ENCODE data around the gene GFOD1. TPM values are rescaled to one million over a fixed set of nuclear protein-coding genes. Genes with fewer than 3 reads are reported as not detected.

Gene GFOD1
- total and polyA plus RNA-seq, 10 of the 15 experiments (the other 5 are each of a cell fraction or from before 2014, with no cell fraction given), result 6.5 to 41.4 (median 16.0) TPM

DNA sequence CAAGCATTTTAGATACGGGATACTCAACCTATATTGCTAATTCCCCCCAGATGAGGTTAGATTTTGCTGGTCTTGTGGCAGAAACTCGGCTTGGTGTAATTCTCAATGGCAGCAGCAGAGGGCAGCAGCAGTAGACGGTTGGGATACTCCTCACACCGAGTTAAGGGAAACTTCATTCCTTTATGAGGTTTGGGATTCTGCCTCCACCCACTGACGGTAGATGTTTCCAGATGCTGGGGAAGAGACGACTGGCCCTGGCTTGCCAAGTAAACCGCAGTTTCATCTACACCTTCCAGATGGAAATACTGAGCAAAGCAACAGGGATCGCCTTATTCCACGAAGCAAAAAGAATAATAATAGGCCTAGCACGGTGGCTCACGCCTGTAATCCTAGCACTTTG is 150.8 kb downstream of the GFOD1 start (continued):
- TF ChIP-seq HDAC6 (IDR thresholded peaks at IDR 0.05; ENCODE audit: unreplicated experiment) (no peak), FOS (IDR thresholded peaks at IDR 0.05; ENCODE audit: borderline replicate concordance, extremely low read depth, insufficient read length) (no peak), KAT2A (conservative IDR thresholded peaks at IDR 0.05; ENCODE audit: control insufficient read depth, low read depth, low read length) (no peak), BACH1 (IDR thresholded peaks at IDR 0.05; ENCODE audit: borderline replicate concordance) (no peak), TBL1XR1 (IDR thresholded peaks at IDR 0.05; ENCODE audit: low read depth, low read length) (no peak), ZNF384 (IDR thresholded peaks at IDR 0.05; ENCODE audit: borderline replicate concordance, low read depth, low read length) (no peak), TCF3 (IDR thresholded peaks at IDR 0.05; ENCODE audit: borderline replicate concordance, insufficient read depth, low read depth, low read length) (no peak), EGR1 (IDR thresholded peaks at IDR 0.05; ENCODE audit: borderline replicate concordance in 1 of 2, low read depth in 2 of 2, low read length in 2 of 2) (no peak), BCL11A (IDR thresholded peaks at IDR 0.05; ENCODE audit: low read depth, low read length) (no peak), ZSCAN29 (IDR thresholded peaks at IDR 0.05) (no peak), SUZ12 (IDR thresholded peaks at IDR 0.05; ENCODE audit: unreplicated experiment) (no peak), ZNF24 (IDR thresholded peaks at IDR 0.05) (0 out of 2 replicates have a peak, but pooled peaks have one; percentile 35), IRF4 (IDR thresholded peaks at IDR 0.05; ENCODE audit: low read depth, low read length) (no peak)
- TF ChIP-seq, protein P1, sequence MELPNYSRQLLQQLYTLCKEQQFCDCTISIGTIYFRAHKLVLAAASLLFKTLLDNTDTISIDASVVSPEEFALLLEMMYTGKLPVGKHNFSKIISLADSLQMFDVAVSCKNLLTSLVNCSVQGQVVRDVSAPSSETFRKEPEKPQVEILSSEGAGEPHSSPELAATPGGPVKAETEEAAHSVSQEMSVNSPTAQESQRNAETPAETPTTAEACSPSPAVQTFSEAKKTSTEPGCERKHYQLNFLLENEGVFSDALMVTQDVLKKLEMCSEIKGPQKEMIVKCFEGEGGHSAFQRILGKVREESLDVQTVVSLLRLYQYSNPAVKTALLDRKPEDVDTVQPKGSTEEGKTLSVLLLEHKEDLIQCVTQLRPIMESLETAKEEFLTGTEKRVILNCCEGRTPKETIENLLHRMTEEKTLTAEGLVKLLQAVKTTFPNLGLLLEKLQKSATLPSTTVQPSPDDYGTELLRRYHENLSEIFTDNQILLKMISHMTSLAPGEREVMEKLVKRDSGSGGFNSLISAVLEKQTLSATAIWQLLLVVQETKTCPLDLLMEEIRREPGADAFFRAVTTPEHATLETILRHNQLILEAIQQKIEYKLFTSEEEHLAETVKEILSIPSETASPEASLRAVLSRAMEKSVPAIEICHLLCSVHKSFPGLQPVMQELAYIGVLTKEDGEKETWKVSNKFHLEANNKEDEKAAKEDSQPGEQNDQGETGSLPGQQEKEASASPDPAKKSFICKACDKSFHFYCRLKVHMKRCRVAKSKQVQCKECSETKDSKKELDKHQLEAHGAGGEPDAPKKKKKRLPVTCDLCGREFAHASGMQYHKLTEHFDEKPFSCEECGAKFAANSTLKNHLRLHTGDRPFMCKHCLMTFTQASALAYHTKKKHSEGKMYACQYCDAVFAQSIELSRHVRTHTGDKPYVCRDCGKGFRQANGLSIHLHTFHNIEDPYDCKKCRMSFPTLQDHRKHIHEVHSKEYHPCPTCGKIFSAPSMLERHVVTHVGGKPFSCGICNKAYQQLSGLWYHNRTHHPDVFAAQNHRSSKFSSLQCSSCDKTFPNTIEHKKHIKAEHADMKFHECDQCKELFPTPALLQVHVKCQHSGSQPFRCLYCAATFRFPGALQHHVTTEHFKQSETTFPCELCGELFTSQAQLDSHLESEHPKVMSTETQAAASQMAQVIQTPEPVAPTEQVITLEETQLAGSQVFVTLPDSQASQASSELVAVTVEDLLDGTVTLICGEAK (IDR thresholded peaks at IDR 0.05; ENCODE audit: borderline replicate concordance), result no peak
- TF ChIP-seq, protein P2, sequence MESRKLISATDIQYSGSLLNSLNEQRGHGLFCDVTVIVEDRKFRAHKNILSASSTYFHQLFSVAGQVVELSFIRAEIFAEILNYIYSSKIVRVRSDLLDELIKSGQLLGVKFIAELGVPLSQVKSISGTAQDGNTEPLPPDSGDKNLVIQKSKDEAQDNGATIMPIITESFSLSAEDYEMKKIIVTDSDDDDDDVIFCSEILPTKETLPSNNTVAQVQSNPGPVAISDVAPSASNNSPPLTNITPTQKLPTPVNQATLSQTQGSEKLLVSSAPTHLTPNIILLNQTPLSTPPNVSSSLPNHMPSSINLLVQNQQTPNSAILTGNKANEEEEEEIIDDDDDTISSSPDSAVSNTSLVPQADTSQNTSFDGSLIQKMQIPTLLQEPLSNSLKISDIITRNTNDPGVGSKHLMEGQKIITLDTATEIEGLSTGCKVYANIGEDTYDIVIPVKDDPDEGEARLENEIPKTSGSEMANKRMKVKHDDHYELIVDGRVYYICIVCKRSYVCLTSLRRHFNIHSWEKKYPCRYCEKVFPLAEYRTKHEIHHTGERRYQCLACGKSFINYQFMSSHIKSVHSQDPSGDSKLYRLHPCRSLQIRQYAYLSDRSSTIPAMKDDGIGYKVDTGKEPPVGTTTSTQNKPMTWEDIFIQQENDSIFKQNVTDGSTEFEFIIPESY (IDR thresholded peaks at IDR 0.05), result no peak
- TF ChIP-seq, protein P3, sequence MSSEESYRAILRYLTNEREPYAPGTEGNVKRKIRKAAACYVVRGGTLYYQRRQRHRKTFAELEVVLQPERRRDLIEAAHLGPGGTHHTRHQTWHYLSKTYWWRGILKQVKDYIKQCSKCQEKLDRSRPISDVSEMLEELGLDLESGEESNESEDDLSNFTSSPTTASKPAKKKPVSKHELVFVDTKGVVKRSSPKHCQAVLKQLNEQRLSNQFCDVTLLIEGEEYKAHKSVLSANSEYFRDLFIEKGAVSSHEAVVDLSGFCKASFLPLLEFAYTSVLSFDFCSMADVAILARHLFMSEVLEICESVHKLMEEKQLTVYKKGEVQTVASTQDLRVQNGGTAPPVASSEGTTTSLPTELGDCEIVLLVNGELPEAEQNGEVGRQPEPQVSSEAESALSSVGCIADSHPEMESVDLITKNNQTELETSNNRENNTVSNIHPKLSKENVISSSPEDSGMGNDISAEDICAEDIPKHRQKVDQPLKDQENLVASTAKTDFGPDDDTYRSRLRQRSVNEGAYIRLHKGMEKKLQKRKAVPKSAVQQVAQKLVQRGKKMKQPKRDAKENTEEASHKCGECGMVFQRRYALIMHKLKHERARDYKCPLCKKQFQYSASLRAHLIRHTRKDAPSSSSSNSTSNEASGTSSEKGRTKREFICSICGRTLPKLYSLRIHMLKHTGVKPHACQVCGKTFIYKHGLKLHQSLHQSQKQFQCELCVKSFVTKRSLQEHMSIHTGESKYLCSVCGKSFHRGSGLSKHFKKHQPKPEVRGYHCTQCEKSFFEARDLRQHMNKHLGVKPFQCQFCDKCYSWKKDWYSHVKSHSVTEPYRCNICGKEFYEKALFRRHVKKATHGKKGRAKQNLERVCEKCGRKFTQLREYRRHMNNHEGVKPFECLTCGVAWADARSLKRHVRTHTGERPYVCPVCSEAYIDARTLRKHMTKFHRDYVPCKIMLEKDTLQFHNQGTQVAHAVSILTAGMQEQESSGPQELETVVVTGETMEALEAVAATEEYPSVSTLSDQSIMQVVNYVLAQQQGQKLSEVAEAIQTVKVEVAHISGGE (CRISPR knock-in tag; IDR thresholded peaks at IDR 0.05), result no peak
- TF ChIP-seq, protein P4, sequence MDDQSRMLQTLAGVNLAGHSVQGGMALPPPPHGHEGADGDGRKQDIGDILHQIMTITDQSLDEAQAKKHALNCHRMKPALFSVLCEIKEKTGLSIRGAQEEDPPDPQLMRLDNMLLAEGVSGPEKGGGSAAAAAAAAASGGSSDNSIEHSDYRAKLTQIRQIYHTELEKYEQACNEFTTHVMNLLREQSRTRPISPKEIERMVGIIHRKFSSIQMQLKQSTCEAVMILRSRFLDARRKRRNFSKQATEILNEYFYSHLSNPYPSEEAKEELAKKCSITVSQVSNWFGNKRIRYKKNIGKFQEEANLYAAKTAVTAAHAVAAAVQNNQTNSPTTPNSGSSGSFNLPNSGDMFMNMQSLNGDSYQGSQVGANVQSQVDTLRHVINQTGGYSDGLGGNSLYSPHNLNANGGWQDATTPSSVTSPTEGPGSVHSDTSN (IDR thresholded peaks at IDR 0.05; ENCODE audit: insufficient replicate concordance, low read depth, low read length), result no peak
- TF ChIP-seq, protein P5, sequence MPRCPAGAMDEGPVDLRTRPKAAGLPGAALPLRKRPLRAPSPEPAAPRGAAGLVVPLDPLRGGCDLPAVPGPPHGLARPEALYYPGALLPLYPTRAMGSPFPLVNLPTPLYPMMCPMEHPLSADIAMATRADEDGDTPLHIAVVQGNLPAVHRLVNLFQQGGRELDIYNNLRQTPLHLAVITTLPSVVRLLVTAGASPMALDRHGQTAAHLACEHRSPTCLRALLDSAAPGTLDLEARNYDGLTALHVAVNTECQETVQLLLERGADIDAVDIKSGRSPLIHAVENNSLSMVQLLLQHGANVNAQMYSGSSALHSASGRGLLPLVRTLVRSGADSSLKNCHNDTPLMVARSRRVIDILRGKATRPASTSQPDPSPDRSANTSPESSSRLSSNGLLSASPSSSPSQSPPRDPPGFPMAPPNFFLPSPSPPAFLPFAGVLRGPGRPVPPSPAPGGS (IDR thresholded peaks at IDR 0.05; ENCODE audit: borderline replicate concordance, insufficient read depth, low read depth, low read length, poor library complexity, severe bottlenecking), result no peak

Measured in GM12878 (cell line).